ENCODE results near the gene LCOR. TPM values are rescaled to one million over a fixed set of nuclear protein-coding genes. Genes with fewer than 3 reads are reported as not detected.

Gene LCOR
- total and polyA plus RNA-seq, 2 of the 13 experiments (the other 11 are each of a cell fraction or from before 2014, with no cell fraction given): 12.4 to 23.7 TPM

DNA sequence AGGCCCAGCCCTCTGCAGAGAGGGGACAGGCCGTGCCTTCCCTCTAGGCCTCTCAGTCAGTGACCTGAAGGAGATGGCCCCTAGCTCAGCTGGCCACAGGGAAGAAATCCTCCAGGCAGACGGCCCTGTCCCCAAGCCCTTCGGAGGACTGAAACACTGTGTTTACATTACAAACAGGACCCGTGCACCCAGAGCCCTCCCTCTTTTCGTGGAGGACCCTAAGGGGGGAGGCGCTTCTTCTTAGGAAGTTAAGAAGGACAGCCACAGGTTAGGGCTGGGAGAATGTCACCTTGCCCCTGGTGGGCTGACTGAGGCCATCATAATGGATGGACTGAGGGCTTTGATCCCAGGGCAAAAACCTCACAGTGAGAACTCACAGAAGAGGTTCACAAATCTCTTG lies 198.8 kb downstream of the LCOR start:
- H3K9me3 ChIP-seq (ENCODE audit: low read length): no peaks in the 10 kb centered on the region
- intact Hi-C loops (cut with micrococcal nuclease; ENCODE audit: unreplicated experiment): no loop called here
- no peak for TF ChIP-seq SP1 (IDR thresholded peaks at IDR 0.05)
- TF ChIP-seq SP1 (CRISPR knock-in tag; IDR thresholded peaks at IDR 0.05): no peak
- DNase-seq (ENCODE audit: low spot score) (no peak), ATAC-seq (no peak), FAIRE-seq (no peak)
- H3K4me1 ChIP-seq (ENCODE audit: insufficient read depth, low read length): peaks cover 7% of the 10 kb centered on the region
- 0% methylated on average over 2 of the region's 6 CpGs for WGBS (ENCODE audit: low lambda C conversion rate)
- BruUV-seq (replicated peaks): no TSS peak
- no peak overlapping the region for H3K27ac ChIP-seq (ENCODE audit: extremely low read length, insufficient read depth, low read length)
- H3K79me2 ChIP-seq (ENCODE audit: insufficient read depth, low read length): no peaks in the 10 kb centered on the region
- ChIA-PET CTCF (ENCODE audit: low intra/inter-chr PET ratio, low total read pairs) (no interaction called here), POLR2A (interaction anchor here (1.4 kb wide), 1 partner anchor 29 kb away, joined by 3 read pairs; no protein-coding TSS in a partner anchor)
- no peak overlapping the region for H3K4me3 ChIP-seq (replicated peaks in 1 of 3; ENCODE audit: insufficient read depth in 1 of 3, low read depth in 2 of 3, low read length in 3 of 3)
- no peak overlapping the region for H3K9ac ChIP-seq (ENCODE audit: insufficient read depth, low read depth, low read length)
- in situ Hi-C loops (cut with HindIII; ENCODE audit: extremely low pct_ligation_motif_present, low pct_unique_long_range_greater_than_20kb): no loop called here
- H4K20me1 ChIP-seq (ENCODE audit: insufficient read depth, low read length): no peaks in the 10 kb centered on the region
- no peaks in the 10 kb centered on the region for H3K36me3 ChIP-seq (replicated peaks in 1 of 2; ENCODE audit: control insufficient read depth in 1 of 2, insufficient read depth in 2 of 2, low read length in 2 of 2)
- peaks cover 3 to 29% of the 10 kb centered on the region in 2 experiments; a peak in 3 of 5 replicates for H3K27me3 ChIP-seq (ENCODE audit: control insufficient read depth in 1 of 2, insufficient read depth in 2 of 2, low read length in 2 of 2)
- no peak overlapping the region for H3K4me2 ChIP-seq (ENCODE audit: low read depth, low read length)
- no peak overlapping the region for H2AFZ ChIP-seq (ENCODE audit: low read length)

DNA sequence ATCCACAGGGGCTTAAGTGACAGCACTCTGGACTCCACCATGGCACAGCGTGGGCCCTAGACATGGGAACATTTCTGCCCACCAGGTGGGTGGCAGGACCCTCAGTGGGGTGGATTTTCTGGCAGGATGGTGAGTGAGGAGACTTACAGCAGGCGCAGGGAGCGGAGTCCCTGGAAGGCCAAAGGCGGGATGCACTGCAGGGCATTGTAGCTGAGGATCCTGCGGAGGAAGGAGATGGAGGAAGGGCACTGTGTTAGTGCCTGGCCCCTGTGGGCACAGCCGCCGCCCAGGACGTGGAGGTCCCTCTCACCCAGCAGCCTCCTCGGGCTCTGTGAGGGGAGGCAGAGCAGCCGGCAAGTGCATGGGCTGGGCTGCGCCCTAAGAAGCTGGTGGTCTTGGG lies 199.4 kb downstream of the LCOR start:
- in situ Hi-C loops (cut with HindIII; ENCODE audit: extremely low pct_ligation_motif_present, low pct_unique_long_range_greater_than_20kb): no loop called here

More for the DNA sequence above, 199.4 kb downstream of the LCOR start:
- H3K4me2 ChIP-seq (ENCODE audit: low read depth, low read length): no peak overlapping the region
- CTCF ChIA-PET (ENCODE audit: low intra/inter-chr PET ratio, low total read pairs): no interaction called here
- POLR2A ChIA-PET: interaction anchor here (1.4 kb wide), 1 partner anchor 30 kb away, joined by 3 read pairs; no protein-coding TSS in a partner anchor
- H3K27me3 ChIP-seq (ENCODE audit: control insufficient read depth in 1 of 2, insufficient read depth in 2 of 2, low read length in 2 of 2): peaks cover 3 to 32% of the 10 kb centered on the region in 2 experiments; a peak in 4 of 5 replicates
- ATAC-seq (no peak), DNase-seq (ENCODE audit: low spot score) (no peak), FAIRE-seq (no peak)
- H3K4me1 ChIP-seq (ENCODE audit: insufficient read depth, low read length): peaks cover 6% of the 10 kb centered on the region
- no peak overlapping the region for H2AFZ ChIP-seq (ENCODE audit: low read length)
- no peaks in the 10 kb centered on the region for H4K20me1 ChIP-seq (ENCODE audit: insufficient read depth, low read length)
- intact Hi-C loops (cut with micrococcal nuclease; ENCODE audit: unreplicated experiment): no loop called here
- H3K9me3 ChIP-seq (ENCODE audit: low read length): no peaks in the 10 kb centered on the region
- H3K79me2 ChIP-seq (ENCODE audit: insufficient read depth, low read length): no peaks in the 10 kb centered on the region
- no peak overlapping the region for H3K9ac ChIP-seq (ENCODE audit: insufficient read depth, low read depth, low read length)
- no peaks in the 10 kb centered on the region for H3K36me3 ChIP-seq (replicated peaks in 1 of 2; ENCODE audit: control insufficient read depth in 1 of 2, insufficient read depth in 2 of 2, low read length in 2 of 2)
- no TSS peak for BruUV-seq (replicated peaks)
- no peak overlapping the region for H3K27ac ChIP-seq (ENCODE audit: extremely low read length, insufficient read depth, low read length)
- 22% methylated on average over 3 of the region's 11 CpGs for WGBS (ENCODE audit: low lambda C conversion rate)
- TF ChIP-seq, protein P1, sequence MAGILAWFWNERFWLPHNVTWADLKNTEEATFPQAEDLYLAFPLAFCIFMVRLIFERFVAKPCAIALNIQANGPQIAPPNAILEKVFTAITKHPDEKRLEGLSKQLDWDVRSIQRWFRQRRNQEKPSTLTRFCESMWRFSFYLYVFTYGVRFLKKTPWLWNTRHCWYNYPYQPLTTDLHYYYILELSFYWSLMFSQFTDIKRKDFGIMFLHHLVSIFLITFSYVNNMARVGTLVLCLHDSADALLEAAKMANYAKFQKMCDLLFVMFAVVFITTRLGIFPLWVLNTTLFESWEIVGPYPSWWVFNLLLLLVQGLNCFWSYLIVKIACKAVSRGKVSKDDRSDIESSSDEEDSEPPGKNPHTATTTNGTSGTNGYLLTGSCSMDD (CRISPR knock-in tag; IDR thresholded peaks at IDR 0.05): no peak
- TF ChIP-seq GLI4 (CRISPR knock-in tag; IDR thresholded peaks at IDR 0.05; ENCODE audit: borderline replicate concordance) (no peak), TCF7L2 (IDR thresholded peaks at IDR 0.05; ENCODE audit: low read depth, low read length) (no peak), ZBTB21 (CRISPR knock-in tag; IDR thresholded peaks at IDR 0.05) (no peak), FOXA3 (CRISPR knock-in tag; IDR thresholded peaks at IDR 0.05) (no peak)
- no peak overlapping the region for H3K4me3 ChIP-seq (replicated peaks in 1 of 3; ENCODE audit: insufficient read depth in 1 of 3, low read depth in 2 of 3, low read length in 3 of 3)
